Measurements from ENCODE around the gene KCNK10. TPM values are rescaled to one million over a fixed set of nuclear protein-coding genes. Genes with fewer than 3 reads are reported as not detected.

The KCNK10 gene
- total and polyA plus RNA-seq, 2 of the 8 experiments (the other 6 are each of a cell fraction or from before 2014, with no cell fraction given), result 0.45 to 0.63 TPM

DNA sequence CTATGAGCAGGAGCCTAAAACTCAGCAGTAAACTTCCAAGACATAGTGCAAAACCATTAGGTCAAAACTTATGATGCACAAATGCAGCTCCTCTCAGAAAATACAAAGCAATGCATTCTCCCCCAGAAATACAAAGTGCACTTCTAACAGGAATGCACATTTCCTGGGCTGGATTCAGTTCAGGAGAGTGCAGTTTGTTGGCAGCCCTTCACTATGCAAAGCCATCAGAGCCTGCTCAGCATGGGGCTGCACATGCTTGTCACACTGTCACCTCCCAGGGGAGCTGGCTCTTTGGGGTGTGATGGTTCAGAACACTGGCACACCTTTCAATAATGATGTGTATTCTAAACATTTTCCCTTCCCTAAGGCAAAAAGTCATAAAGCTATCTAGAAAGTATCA lies 110.4 kb downstream of the KCNK10 start (continued):
- TF ChIP-seq GABPA (IDR thresholded peaks at IDR 0.05; ENCODE audit: borderline replicate concordance, insufficient read depth, low read length), result no peak
- no peak for TF ChIP-seq BRCA1 (IDR thresholded peaks at IDR 0.05; ENCODE audit: low read depth, low read length)
- TF ChIP-seq EZH2 (IDR thresholded peaks at IDR 0.05; ENCODE audit: low read depth, low read length, severe bottlenecking), result no peak
- no peak for TF ChIP-seq TEAD4 (IDR thresholded peaks at IDR 0.05; ENCODE audit: low read depth, low read length)

Data from H1 (cell line).